T-cell (primary cell): ENCODE results near the gene GSTP1. TPM values are rescaled to one million over a fixed set of nuclear protein-coding genes. Genes with fewer than 3 reads are reported as not detected.

Experiments used
- ATAC-seq, 4 experiments: fragments of 200-7000 bp in 3 of 4; fragments of 150-1000 bp in 1 of 4; cut with Tn5 transposase; replicated peaks in 1 of 4; 1 replicate in 3 of 4; 2 replicates in 1 of 4; pipeline ENCODE4 v1.10.0; 2021; ENCODE audit warnings: moderate library complexity in 3 of 4, mild to moderate bottlenecking in 2 of 4, moderate number of reproducible peaks in 1 of 4
- CTCF ChIA-PET, 2 donors: fragments of 300-600 bp; sonication (Branson Sonifier 250); formaldehyde crosslinking; loops; one replicate each; lab custom pipeline; 2022; ENCODE audit warnings: antibody characterized with exemption in 2 of 2; lab: Charles Lee
- POLR2A ChIA-PET, 2 donors: fragments of 300-600 bp; sonication (Branson Sonifier 250); formaldehyde crosslinking; loops; one replicate each; lab custom pipeline; 2022; ENCODE audit warnings: antibody characterized with exemption in 2 of 2; lab: Charles Lee
- DNase-seq, 35 experiments: peaks; one replicate each; pipeline versions ENCODE4 v3.0.0 to v3.0.0-alpha.2; 2013 to 2023
- H3K27ac ChIP-seq: one replicate; pipeline ENCODE4 v1.5.1; 2013; ENCODE audit warnings: low read length
- H3K27me3 ChIP-seq, 2 experiments: replicated peaks in 1 of 2; 1 replicate in 1 of 2; 2 replicates in 1 of 2; pipeline versions ENCODE4 v1.6.1 to v1.7.0; 2013; ENCODE audit warnings: low read length in 1 of 2, mixed read lengths in 1 of 2; ENCODE audit not compliant: control insufficient read depth in 2 of 2, insufficient read depth in 2 of 2; ENCODE audit errors: extremely low read depth in 1 of 2
- H3K36me3 ChIP-seq, 2 donors: 1 replicate in 1 of 2; 2 replicates in 1 of 2; pipeline versions ENCODE4 v1.6.1 to v1.7.0; 2013; ENCODE audit warnings: low read length in 1 of 2; ENCODE audit not compliant: control insufficient read depth in 2 of 2, insufficient read depth in 1 of 2; ENCODE audit errors: extremely low read depth in 1 of 2
- H3K4me1 ChIP-seq, 2 experiments: 1 replicate in 1 of 2; 2 replicates in 1 of 2; pipeline versions ENCODE4 v1.6.1 to v1.7.0; 2013; ENCODE audit warnings: low read length in 2 of 2, mixed read lengths in 1 of 2; ENCODE audit not compliant: insufficient read depth in 2 of 2, control insufficient read depth in 1 of 2; ENCODE audit errors: extremely low read depth in 1 of 2
- H3K4me3 ChIP-seq, 2 donors: 1 replicate in 1 of 2; 2 replicates in 1 of 2; pipeline versions ENCODE4 v1.5.1 to v1.7.0; 2013; ENCODE audit warnings: mild to moderate bottlenecking in 2 of 2, low read length in 1 of 2, moderate library complexity in 1 of 2; ENCODE audit not compliant: control insufficient read depth in 1 of 2; ENCODE audit errors: extremely low read depth in 1 of 2
- H3K9me3 ChIP-seq: 2 replicates; pipeline ENCODE4 v1.7.0; 2013
- H3K27ac Mint-ChIP-seq, 2 donors: one replicate each; pipeline ENCODE4 v1.8.0; 2020 to 2021; ENCODE audit warnings: mild to moderate bottlenecking in 2 of 2, mixed read lengths in 2 of 2
- H3K27me3 Mint-ChIP-seq, 2 donors: one replicate each; pipeline ENCODE4 v1.8.0; 2021 to 2022; ENCODE audit warnings: mixed read lengths in 2 of 2
- H3K36me3 Mint-ChIP-seq: one replicate; pipeline ENCODE4 v1.8.0; 2021; ENCODE audit warnings: mixed read lengths
- H3K4me1 Mint-ChIP-seq, 3 donors: one replicate each; pipeline ENCODE4 v1.8.0; 2020 to 2022; ENCODE audit warnings: mixed read lengths in 3 of 3, mild to moderate bottlenecking in 1 of 3
- H3K4me3 Mint-ChIP-seq, 3 donors: one replicate each; pipeline ENCODE4 v1.8.0; 2020 to 2022; ENCODE audit warnings: mild to moderate bottlenecking in 3 of 3, mixed read lengths in 3 of 3, moderate library complexity in 3 of 3
- H3K9me3 Mint-ChIP-seq, 3 donors: one replicate each; pipeline ENCODE4 v1.8.0; 2020 to 2022; ENCODE audit warnings: mixed read lengths in 3 of 3
- WGBS: methylation state at CpG from one replicate; pipeline ENCODE4 v1.1.5; 2013; ENCODE audit warnings: missing lambda C conversion rate; ENCODE audit not compliant: insufficient coverage; 5-methylcytosine and 5-hydroxymethylcytosine counted together
- total RNA-seq, 35 experiments: library from RNA in 6 of 35; stranded (reverse) in 6 of 35; fragments of 120-200 nt in 1 of 35; gene quantifications; one replicate each; pipeline versions ENCODE4 v1.2.1 to v1.2.4 and lab custom pipeline; 2013 to 2026

Gene GSTP1
- total RNA-seq, 5 donors from 2014 or later (not counting 1 experiment from before 2014, with no cell fraction given), result 68.3 to 200 (median 151) TPM

- H3K4me3 ChIP-seq, result no peak overlapping the region
- ATAC-seq (no peak), DNase-seq (no peak)
- ChIA-PET CTCF (no interaction called here), POLR2A (interaction anchor here in 1 of 2 donors (0.6 kb wide), 1 partner anchor 14 kb away, joined by 10 read pairs; no protein-coding TSS in a partner anchor)
- Mint-ChIP-seq H3K4me1 (peaks cover 22 to 52% (median 36%) of the 10 kb centered on the region in 3 donors), H3K27me3 (no peaks in the 10 kb centered on the region), H3K36me3 (peaks cover 27% of the 10 kb centered on the region), H3K9me3 (no peaks in the 10 kb centered on the region), H3K27ac (no peak overlapping the region), H3K4me3 (no peak overlapping the region)
- H3K27me3 ChIP-seq, result no peaks in the 10 kb centered on the region
- H3K4me1 ChIP-seq, result peaks cover 17 to 53% of the 10 kb centered on the region in 2 experiments
- no peaks in the 10 kb centered on the region for H3K9me3 ChIP-seq
- no peak overlapping the region for H3K27ac ChIP-seq
- 94% methylated on average over 12 of the region's 15 CpGs for WGBS
- H3K36me3 ChIP-seq, result peaks cover 18 to 48% of the 10 kb centered on the region in 2 donors
Measured at GRCh38 chr11:67610302-67610868, 26.8 kb downstream of the GSTP1 start.

DNA sequence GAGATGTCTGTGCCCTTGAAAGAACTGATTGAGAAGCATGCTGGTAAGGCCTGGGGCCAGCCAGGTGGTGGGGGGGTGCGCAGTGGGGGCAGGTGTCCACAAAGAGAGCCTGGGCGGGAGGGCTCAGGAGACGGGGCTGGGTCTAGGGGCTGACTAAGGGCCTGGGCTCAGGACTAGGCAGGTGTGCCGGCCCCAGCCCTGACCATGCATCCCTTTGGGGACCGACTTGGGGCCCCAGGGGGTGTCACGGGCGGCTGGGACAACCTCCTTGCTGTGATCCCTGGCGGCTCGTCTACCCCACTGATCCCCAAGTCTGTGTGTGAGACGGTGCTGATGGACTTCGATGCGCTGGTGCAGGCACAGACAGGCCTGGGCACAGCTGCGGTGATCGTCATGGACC lies 27.6 kb downstream of the GSTP1 start:
- peaks cover 27% of the 10 kb centered on the region for H3K36me3 Mint-ChIP-seq
- H3K9me3 Mint-ChIP-seq, result no peaks in the 10 kb centered on the region
- H3K27ac Mint-ChIP-seq, result no peak overlapping the region
- H3K27me3 Mint-ChIP-seq, result no peaks in the 10 kb centered on the region
- 95% methylated on average over 13 of the region's 14 CpGs for WGBS
- no peak overlapping the region for H3K4me3 ChIP-seq
- peaks cover 18 to 48% of the 10 kb centered on the region in 2 donors for H3K36me3 ChIP-seq
- no peak for ATAC-seq
- H3K27ac ChIP-seq, result no peak overlapping the region
- H3K9me3 ChIP-seq, result no peaks in the 10 kb centered on the region
- H3K4me3 Mint-ChIP-seq, result no peak overlapping the region
- no peak for DNase-seq
- H3K4me1 ChIP-seq, result peaks cover 22 to 59% of the 10 kb centered on the region in 2 experiments
- peaks cover 0 to 5% of the 10 kb centered on the region in 2 experiments for H3K27me3 ChIP-seq
- CTCF ChIA-PET, result no interaction called here
- POLR2A ChIA-PET, result no interaction called here
- peaks cover 16 to 54% (median 36%) of the 10 kb centered on the region in 3 donors for H3K4me1 Mint-ChIP-seq

DNA sequence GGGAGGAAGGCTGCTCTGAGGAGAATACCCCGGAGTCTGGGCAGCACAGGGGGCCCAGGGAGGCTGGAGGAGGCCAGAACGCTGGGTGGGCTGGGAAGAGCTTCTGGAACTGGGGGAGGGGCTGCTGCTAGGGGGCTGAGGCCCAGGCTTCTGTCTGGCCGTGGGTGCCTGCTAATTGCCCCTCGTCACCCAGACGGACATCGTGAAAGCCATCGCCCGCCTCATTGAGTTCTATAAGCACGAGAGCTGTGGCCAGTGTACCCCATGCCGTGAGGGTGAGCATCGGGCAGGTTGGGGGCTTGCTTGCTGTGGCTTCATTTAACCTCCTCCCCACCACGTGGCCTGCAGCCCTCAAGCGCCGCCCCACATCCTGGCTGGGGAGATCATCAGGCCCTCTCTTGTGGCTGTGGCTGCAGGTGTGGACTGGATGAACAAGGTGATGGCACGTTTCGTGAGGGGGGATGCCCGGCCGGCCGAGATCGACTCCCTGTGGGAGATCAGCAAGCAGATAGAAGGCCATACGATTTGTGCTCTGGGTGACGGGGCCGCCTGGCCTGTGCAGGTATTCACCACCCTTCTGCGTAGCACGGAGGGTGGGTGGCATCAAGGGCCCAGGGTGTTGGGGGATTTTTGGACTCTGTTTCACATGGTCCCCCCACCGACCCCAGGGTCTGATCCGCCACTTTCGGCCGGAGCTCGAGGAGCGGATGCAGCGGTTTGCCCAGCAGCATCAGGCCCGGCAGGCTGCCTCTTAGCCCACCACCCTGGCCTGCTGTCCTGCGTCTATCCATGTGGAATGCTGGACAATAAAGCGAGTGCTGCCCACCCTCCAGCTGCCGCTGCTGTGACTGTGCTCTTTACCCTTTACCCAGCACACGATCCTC lies 28.3 kb downstream of the GSTP1 start:
- Mint-ChIP-seq H3K36me3 (peaks cover 27% of the 10 kb centered on the region), H3K27me3 (no peaks in the 10 kb centered on the region), H3K4me3 (no peak overlapping the region), H3K4me1 (peaks cover 17 to 50% (median 31%) of the 10 kb centered on the region in 3 donors), H3K27ac (peak overlapping the region in 1 of 2 donors; percentile 39), H3K9me3 (no peaks in the 10 kb centered on the region)
- ATAC-seq, result no peak
- peaks cover 18 to 48% of the 10 kb centered on the region in 2 donors for H3K36me3 ChIP-seq
- WGBS, result 92% methylated on average over 25 of the region's 37 CpGs
- no peak overlapping the region for H3K4me3 ChIP-seq
- H3K9me3 ChIP-seq, result no peaks in the 10 kb centered on the region
- ChIA-PET POLR2A (no interaction called here), CTCF (no interaction called here)
- peak overlapping the region; percentile 100 for H3K27ac ChIP-seq
- peaks cover 0 to 9% of the 10 kb centered on the region in 2 experiments for H3K27me3 ChIP-seq
- no peak for DNase-seq
- H3K4me1 ChIP-seq, result peaks cover 20 to 62% of the 10 kb centered on the region in 2 experiments

DNA sequence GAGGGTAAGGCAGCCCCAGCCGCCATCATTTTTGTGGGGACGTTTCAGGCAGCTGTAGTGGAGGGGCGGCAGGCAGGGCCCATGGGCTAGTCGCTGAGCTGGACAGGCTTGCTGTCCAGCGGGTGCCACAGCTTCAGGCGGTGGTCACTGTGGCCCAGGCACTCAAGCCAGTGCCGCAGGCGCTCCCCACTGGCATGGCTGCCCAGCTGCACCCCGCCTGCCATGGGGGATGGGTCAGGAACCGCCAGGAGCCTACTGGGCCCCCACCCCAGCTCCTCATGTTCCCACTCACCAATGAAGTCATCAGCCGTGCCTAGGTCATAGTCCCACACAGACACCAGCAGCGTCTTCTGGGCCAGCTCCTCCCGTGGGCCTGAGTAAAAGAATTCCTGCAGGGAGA lies 29.1 kb downstream of the GSTP1 start:
- no peak overlapping the region for H3K4me3 ChIP-seq
- Mint-ChIP-seq H3K27ac (peak overlapping the region; percentile 96 to 97), H3K4me3 (no peak overlapping the region), H3K36me3 (peaks cover 27% of the 10 kb centered on the region), H3K27me3 (no peaks in the 10 kb centered on the region), H3K4me1 (peaks cover 15 to 49% (median 28%) of the 10 kb centered on the region in 3 donors), H3K9me3 (no peaks in the 10 kb centered on the region)
- POLR2A ChIA-PET, result no interaction called here
- H3K4me1 ChIP-seq, result peaks cover 15 to 54% of the 10 kb centered on the region in 2 experiments
- CTCF ChIA-PET, result interaction anchor here in 1 of 2 donors (0.5 kb wide), 1 partner anchor 1131 kb away, joined by 7 read pairs; no protein-coding TSS in a partner anchor
- ATAC-seq (no peak), DNase-seq (no peak)
- 94% methylated on average over 13 of the region's 13 CpGs for WGBS
- H3K36me3 ChIP-seq, result peaks cover 18 to 48% of the 10 kb centered on the region in 2 donors
- peak overlapping the region; percentile 100 for H3K27ac ChIP-seq
- no peaks in the 10 kb centered on the region for H3K9me3 ChIP-seq
- H3K27me3 ChIP-seq, result peaks cover 0 to 9% of the 10 kb centered on the region in 2 experiments

DNA sequence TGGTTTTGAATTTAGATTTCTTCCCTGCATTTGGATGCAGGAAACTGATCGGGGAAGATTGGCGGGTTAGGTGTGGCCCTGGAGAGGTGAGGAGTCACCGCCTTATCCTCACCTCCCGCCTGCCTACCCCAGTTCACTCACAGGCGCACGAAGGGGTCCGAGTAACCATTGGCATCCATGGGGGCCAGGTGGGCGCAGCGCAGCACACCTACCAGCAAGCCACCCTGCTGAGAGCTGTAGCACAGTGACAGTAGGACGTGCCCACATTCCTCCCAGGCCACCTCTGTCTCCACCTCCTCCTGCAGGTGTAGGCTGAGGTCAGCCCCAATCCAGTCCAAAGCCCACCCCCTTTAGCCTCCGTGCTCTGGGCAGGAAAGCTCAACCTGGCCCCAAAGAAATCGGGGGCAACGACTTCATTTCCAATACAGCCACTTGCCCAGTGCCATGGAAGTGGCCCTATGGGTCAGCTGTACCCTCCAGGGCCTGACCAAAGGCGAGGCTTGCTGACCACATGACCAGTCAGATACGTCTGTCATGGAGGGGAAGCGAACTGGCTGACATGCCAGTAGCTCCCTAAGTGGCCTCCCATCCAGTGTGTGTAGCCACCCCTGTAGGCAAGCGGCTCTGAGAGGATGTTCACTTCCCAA lies 29.8 kb downstream of the GSTP1 start:
- Histone ChIP-seq H3K4me1 (peaks cover 15 to 47% of the 10 kb centered on the region in 2 experiments), H3K4me3 (peak overlapping the region in 1 of 2 donors; percentile 64), H3K27ac (peak overlapping the region; percentile 100), H3K27me3 (peaks cover 0 to 9% of the 10 kb centered on the region in 2 experiments), H3K9me3 (no peaks in the 10 kb centered on the region), H3K36me3 (peaks cover 14 to 46% of the 10 kb centered on the region in 2 donors)
- CTCF ChIA-PET, result interaction anchor here in 1 of 2 donors (0.5 to 1.1 kb wide), 3 partner anchors 16 to 1130 kb away, joined by 3 to 17 read pairs (median 7); partner anchors contain the start of gene NUDT8
- 80% methylated on average over 12 of the region's 17 CpGs for WGBS
- H3K4me3 Mint-ChIP-seq, result peak overlapping the region; percentile 36 to 83 (median 76)
- POLR2A ChIA-PET, result interaction anchor here in 1 of 2 donors (0.5 kb wide), 1 partner anchor 39 kb away, joined by 4 read pairs; no protein-coding TSS in a partner anchor
- DNase-seq (no peak), ATAC-seq (peak in 1 of 4 experiments; percentile 3)
- H3K27me3 Mint-ChIP-seq, result no peaks in the 10 kb centered on the region
- peak overlapping the region; percentile 96 to 97 for H3K27ac Mint-ChIP-seq
- peaks cover 24% of the 10 kb centered on the region for H3K36me3 Mint-ChIP-seq
- peaks cover 15 to 42% (median 24%) of the 10 kb centered on the region in 3 donors for H3K4me1 Mint-ChIP-seq
- H3K9me3 Mint-ChIP-seq, result no peaks in the 10 kb centered on the region
